Endothelial cell of umbilical vein (primary cell): ENCODE data around the gene ITPKB. TPM values are rescaled to one million over a fixed set of nuclear protein-coding genes. Genes with fewer than 3 reads are reported as not detected.
"Not testable (repeated sequence)": the region's sequence is repeated elsewhere in the genome, so short reads cannot be mapped to it uniquely, and the experiment has no call there.

Experiments
- BruUV-seq: library from RNA; stranded (reverse); fragments of 400-500 nt; replicated peaks from 2 replicates; lab custom pipeline; 2021; lab: Mats Ljungman, UMichigan
- CTCF ChIA-PET: fragments of 300-600, 350-600 bp; sonication (Branson Sonifier 250); formaldehyde crosslinking; loops from one replicate; lab custom pipeline; 2021; ENCODE audit warnings: antibody characterized with exemption, inconsistent platforms; lab: Charles Lee
- POLR2A ChIA-PET: fragments of 300-600, 350-600 bp; sonication (Branson Sonifier 250); formaldehyde crosslinking; loops from one replicate; lab custom pipeline; 2021; ENCODE audit warnings: antibody characterized with exemption, inconsistent platforms; lab: Charles Lee
- DNase-seq: peaks from one replicate; pipeline ENCODE4 v3.0.0-alpha.2; 2011; ENCODE audit warnings: low read depth, low spot score
- FAIRE-seq: peaks from 2 replicates; lab custom pipeline; 2011; peaks lifted over from hg19 to GRCh38; lab: Jason Lieb, UNC
- H2AFZ ChIP-seq: 2 replicates; pipeline ENCODE4 v1.6.0; 2012; ENCODE audit warnings: low read depth, low read length, control low read depth, inconsistent platforms
- H3K27ac ChIP-seq: 2 replicates; pipeline ENCODE4 v1.5.1; 2011; ENCODE audit warnings: low read depth, mild to moderate bottlenecking, control low read depth, low read length, moderate library complexity; ENCODE audit not compliant: insufficient read depth
- H3K27me3 ChIP-seq, 2 experiments: 2 replicates each; pipeline versions ENCODE4 v1.6.0 to v1.6.1; 2011; ENCODE audit warnings: low read length in 2 of 2, mixed read lengths in 1 of 2; ENCODE audit not compliant: control insufficient read depth in 2 of 2, insufficient read depth in 2 of 2
- H3K36me3 ChIP-seq, 2 experiments: 2 replicates in 1 of 2; 3 replicates in 1 of 2; pipeline ENCODE4 v1.5.1; 2011; ENCODE audit warnings: low read length in 2 of 2, mild to moderate bottlenecking in 1 of 2, moderate library complexity in 1 of 2; ENCODE audit not compliant: control insufficient read depth in 2 of 2, insufficient read depth in 2 of 2; ENCODE audit errors: extremely low read depth in 1 of 2
- H3K4me1 ChIP-seq: 3 replicates; pipeline ENCODE4 v1.5.1; 2011; ENCODE audit warnings: mild to moderate bottlenecking, low read length; ENCODE audit not compliant: control insufficient read depth, insufficient read depth; ENCODE audit errors: extremely low read depth
- H3K4me2 ChIP-seq: 2 replicates; pipeline ENCODE4 v1.6.1; 2011; ENCODE audit warnings: low read length, control low read depth, mixed read lengths; ENCODE audit not compliant: insufficient read depth
- H3K4me3 ChIP-seq, 3 experiments: fragments of 200-600 bp in 1 of 3; sonication (generic), shearing (Covaris generic) in 1 of 3; replicated peaks in 1 of 3; 2 replicates each; pipeline ENCODE4 v1.5.1; 2011 to 2016; ENCODE audit warnings: control low read depth in 3 of 3, low read length in 3 of 3, mild to moderate bottlenecking in 2 of 3, inconsistent platforms in 1 of 3, low read depth in 1 of 3, moderate library complexity in 1 of 3; ENCODE audit not compliant: insufficient read depth in 1 of 3
- H3K79me2 ChIP-seq: 2 replicates; pipeline ENCODE4 v1.6.0; 2012; ENCODE audit warnings: low read length, inconsistent platforms; ENCODE audit not compliant: control insufficient read depth, insufficient read depth
- H3K9ac ChIP-seq: replicated peaks from 2 replicates; pipeline ENCODE3; 2011; ENCODE audit warnings: low read length, control low read depth; ENCODE audit not compliant: insufficient read depth; ENCODE audit errors: extremely low read depth
- H3K9me1 ChIP-seq: replicated peaks from 3 replicates; pipeline ENCODE4 v1.6.0; 2011; ENCODE audit warnings: mild to moderate bottlenecking, low read length; ENCODE audit not compliant: control insufficient read depth, insufficient read depth; ENCODE audit errors: extremely low read depth
- H3K9me3 ChIP-seq: replicated peaks from 2 replicates; pipeline ENCODE4 v1.5.1; 2012; ENCODE audit warnings: low read length, inconsistent platforms; ENCODE audit not compliant: control insufficient read depth, insufficient read depth
- H4K20me1 ChIP-seq: replicated peaks from 2 replicates; pipeline ENCODE3; 2011; ENCODE audit warnings: mild to moderate bottlenecking, low read length; ENCODE audit not compliant: control insufficient read depth, insufficient read depth; ENCODE audit errors: extremely low read depth
- CTCF ChIP-seq, 2 donors: IDR thresholded peaks; 1 replicate in 1 of 2; 2 replicates in 1 of 2; pipeline ENCODE4 v1.5.1; 2011; ENCODE audit warnings: low read length in 2 of 2, mild to moderate bottlenecking in 2 of 2, moderate library complexity in 2 of 2, control low read depth in 1 of 2, inconsistent platforms in 1 of 2, low read depth in 1 of 2; ENCODE audit not compliant: insufficient read depth in 1 of 2; ENCODE audit errors: extremely low read depth in 1 of 2
- EZH2 ChIP-seq: IDR thresholded peaks from 2 replicates; pipeline ENCODE4 v1.6.1; 2012; ENCODE audit warnings: borderline replicate concordance, low read depth, mild to moderate bottlenecking, moderate library complexity, low read length, inconsistent platforms; ENCODE audit not compliant: severe bottlenecking
- FOS ChIP-seq: IDR thresholded peaks from 2 replicates; pipeline ENCODE4 v1.6.1; 2011; ENCODE audit warnings: mild to moderate bottlenecking, low read length, moderate library complexity, borderline replicate concordance; ENCODE audit not compliant: insufficient read depth
- GATA2 ChIP-seq: IDR thresholded peaks from 2 replicates; pipeline ENCODE4 v1.7.0; 2011; ENCODE audit warnings: low read depth, mild to moderate bottlenecking, moderate library complexity, mixed read lengths, low read length; ENCODE audit not compliant: insufficient read length, insufficient read depth
- JUN ChIP-seq: IDR thresholded peaks from 2 replicates; pipeline ENCODE4 v1.6.1; 2011; ENCODE audit warnings: borderline replicate concordance, low read depth; ENCODE audit not compliant: insufficient read length, insufficient read depth
- MYC ChIP-seq: IDR thresholded peaks from one replicate; pipeline ENCODE4 v1.6.1; 2011; ENCODE audit warnings: mild to moderate bottlenecking, low read depth, low read length
- POLR2A ChIP-seq: IDR thresholded peaks from 2 replicates; pipeline ENCODE4 v1.6.1; 2012; ENCODE audit warnings: low read depth, mild to moderate bottlenecking, control low read depth, low read length
- POLR2AphosphoS5 ChIP-seq: IDR thresholded peaks from 2 replicates; pipeline ENCODE4 v1.6.1; 2012; ENCODE audit warnings: low read depth, mild to moderate bottlenecking, control low read depth, low read length, moderate library complexity; ENCODE audit not compliant: insufficient read depth
- dilution Hi-C: fragments of 300-500 bp; cut with MboI; formaldehyde crosslinking; loops from one replicate; pipeline ENCODE4 v1.15.0; 2019; ENCODE audit warnings: low sequenced_read_pairs; ENCODE audit not compliant: extremely low pct_ligation_motif_present
- intact Hi-C: fragments of 100-400 bp; cut with micrococcal nuclease; formaldehyde crosslinking; loops from one replicate; pipeline ENCODE4 v1.10.0; 2022
- polyA plus RNA-seq, 4 experiments: library from polyadenylated mRNA; depleted of rRNA in 3 of 4; stranded (reverse) in 3 of 4; unstranded in 1 of 4; fragments of >200 nt; gene quantifications; 2 replicates each; pipeline versions ENCODE4 v1.2.1 to v1.2.3, GENCODE V29; 2011 to 2012; ENCODE audit warnings: missing spikeins in 1 of 4
- total RNA-seq: library from RNA; stranded (reverse); gene quantifications from 2 replicates; pipeline ENCODE4 v1.2.3, GENCODE V29; 2021
- TF ChIP-seq, protein P1 (sequence below): IDR thresholded peaks from 2 replicates; pipeline ENCODE4 v1.6.1; 2011; ENCODE audit not compliant: insufficient read depth, insufficient read length

ITPKB gene
- total and polyA plus RNA-seq, 2 donors (not counting 3 experiments of a cell fraction or from before 2014, with no cell fraction given) = 7.7 to 34.8 TPM

GRCh38 chr1:226748306-226748705 lies 9.2 kb upstream of the ITPKB start:
- H3K9ac ChIP-seq = no peak overlapping the region
- no peak overlapping the region for H2AFZ ChIP-seq
- H3K9me1 ChIP-seq = no peaks in the 10 kb centered on the region
- H3K9me3 ChIP-seq = no peaks in the 10 kb centered on the region
- no peak overlapping the region for H3K27ac ChIP-seq
- TF ChIP-seq POLR2AphosphoS5 (no peak), MYC (no peak), CTCF (IDR thresholded peaks at IDR 0.05; ENCODE audit: extremely low read depth in 1 of 2, insufficient read depth in 1 of 2, low read depth in 1 of 2, low read length in 2 of 2) (no peak), EZH2 (no peak), FOS (no peak), POLR2A (no peak), JUN (no peak), GATA2 (no peak)
- TF ChIP-seq, protein P1, sequence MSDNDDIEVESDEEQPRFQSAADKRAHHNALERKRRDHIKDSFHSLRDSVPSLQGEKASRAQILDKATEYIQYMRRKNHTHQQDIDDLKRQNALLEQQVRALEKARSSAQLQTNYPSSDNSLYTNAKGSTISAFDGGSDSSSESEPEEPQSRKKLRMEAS = no peak
- DNase-seq = no peak
- ChIA-PET POLR2A (no interaction called here), CTCF (no interaction called here)
- H4K20me1 ChIP-seq = no peaks in the 10 kb centered on the region
- H3K4me2 ChIP-seq = no peak overlapping the region
- BruUV-seq = no TSS peak
- dilution Hi-C loops = no loop called here
- H3K4me3 ChIP-seq = no peak overlapping the region
- FAIRE-seq = no peak
- H3K79me2 ChIP-seq = no peaks in the 10 kb centered on the region
- H3K4me1 ChIP-seq = no peaks in the 10 kb centered on the region
- no peaks in the 10 kb centered on the region for H3K36me3 ChIP-seq
- intact Hi-C loops = no loop called here
- H3K27me3 ChIP-seq = peaks cover 3% of the 10 kb centered on the region in 2 experiments

- DNase-seq, H2AFZ ChIP-seq, H4K20me1 ChIP-seq, H3K9me3 ChIP-seq, H3K79me2 ChIP-seq, H3K27me3 ChIP-seq, FAIRE-seq, BruUV-seq, H3K4me1 ChIP-seq, H3K4me2 ChIP-seq, H3K4me3 ChIP-seq, dilution Hi-C loops, POLR2A ChIA-PET, CTCF ChIA-PET, H3K27ac ChIP-seq, H3K9ac ChIP-seq, H3K9me1 ChIP-seq, H3K36me3 ChIP-seq, intact Hi-C loops: not testable (repeated sequence)
Observed at GRCh38 chr1:226747519-226748263, 8.6 kb upstream of the ITPKB start.
